Kidney (tissue), 14 donors: ENCODE data around the gene CAP1. TPM values are rescaled to one million over a fixed set of nuclear protein-coding genes. Genes with fewer than 3 reads are reported as not detected.

Source experiments
- DNase-seq, 5 donors: peaks; one replicate each; pipeline ENCODE4 v3.0.0-alpha.2; 2013 to 2020
- FAIRE-seq: peaks from 2 replicates; lab custom pipeline; 2012; peaks lifted over from hg19 to GRCh38; lab: Jason Lieb, UNC
- H3K27ac ChIP-seq, 2 donors: one replicate each; pipeline ENCODE4 v1.7.0; 2013; ENCODE audit warnings: low read depth in 2 of 2, low read length in 2 of 2, inconsistent platforms in 1 of 2
- H3K27me3 ChIP-seq: one replicate; pipeline ENCODE4 v1.7.1; 2013; ENCODE audit warnings: low read length, inconsistent platforms; ENCODE audit not compliant: control insufficient read depth, insufficient read depth
- H3K36me3 ChIP-seq, 3 donors: one replicate each; pipeline versions ENCODE4 v1.7.0 to v1.7.1; 2013; ENCODE audit warnings: low read length in 3 of 3, control low read depth in 1 of 3, inconsistent platforms in 1 of 3; ENCODE audit not compliant: insufficient read depth in 3 of 3, control insufficient read depth in 2 of 3
- H3K4me1 ChIP-seq, 3 donors: one replicate each; pipeline versions ENCODE4 v1.7.0 to v1.7.1; 2013; ENCODE audit warnings: low read length in 3 of 3, inconsistent platforms in 1 of 3, low read depth in 1 of 3; ENCODE audit not compliant: control insufficient read depth in 2 of 3, insufficient read depth in 2 of 3
- H3K4me3 ChIP-seq, 3 donors: one replicate each; pipeline versions ENCODE4 v1.7.0 to v1.8.1; 2013; ENCODE audit warnings: low read length in 3 of 3, control low read depth in 1 of 3, inconsistent platforms in 1 of 3
- H3K9ac ChIP-seq, 3 donors: one replicate each; pipeline versions ENCODE4 v1.7.0 to v1.7.1; 2013; ENCODE audit warnings: low read length in 3 of 3, control low read depth in 1 of 3, inconsistent platforms in 1 of 3
- H3K9me3 ChIP-seq, 3 donors: one replicate each; pipeline versions ENCODE4 v1.7.0 to v1.7.1; 2013; ENCODE audit warnings: low read length in 3 of 3, control low read depth in 1 of 3, inconsistent platforms in 1 of 3; ENCODE audit not compliant: control insufficient read depth in 2 of 3, insufficient read depth in 1 of 3
- intact Hi-C: fragments of 100-400 bp; cut with DNase I; formaldehyde crosslinking; loops from one replicate; pipeline ENCODE4 v1.11.1; 2022
- polyA plus RNA-seq: library from polyadenylated mRNA; stranded (reverse); fragments of 350-450 nt; fragmentation: Illumina TruSeq; extraction: RNeasy Lipid Tissue Mini Kit (QIAGEN cat#74804); gene quantifications from one replicate; pipeline ENCODE4 v1.2.3, GENCODE V29; 2014; ENCODE audit warnings: low read depth, low replicate concordance; ENCODE audit not compliant: insufficient read depth
- total RNA-seq: library from RNA; stranded (reverse); fragmentation: NEBNext Ultra II Directional; extraction: Animal tissue kit (Norgen Biotek cat#: 25700); gene quantifications from one replicate; pipeline ENCODE4 v1.2.1, GENCODE V29; 2021
- TF ChIP-seq, protein P1 (sequence below): IDR thresholded peaks from 3 replicates; pipeline ENCODE4 v1.5.1; 2012; ENCODE audit warnings: mild to moderate bottlenecking, moderate library complexity, borderline replicate concordance; ENCODE audit not compliant: insufficient read depth; ENCODE audit errors: extremely low read depth
- donor health status: control.
- donor health status: control.
- donor health status: control.
- donor health status: control.
- donor health status: control.
- donor health status: DM: yes; HTN: yes; CAD: no.
- donor health status: Normal renal cell carcinoma (clear cell type).

The CAP1 gene
- total and polyA plus RNA-seq, 2 donors from 2014 or later: 128 to 328 TPM

DNA sequence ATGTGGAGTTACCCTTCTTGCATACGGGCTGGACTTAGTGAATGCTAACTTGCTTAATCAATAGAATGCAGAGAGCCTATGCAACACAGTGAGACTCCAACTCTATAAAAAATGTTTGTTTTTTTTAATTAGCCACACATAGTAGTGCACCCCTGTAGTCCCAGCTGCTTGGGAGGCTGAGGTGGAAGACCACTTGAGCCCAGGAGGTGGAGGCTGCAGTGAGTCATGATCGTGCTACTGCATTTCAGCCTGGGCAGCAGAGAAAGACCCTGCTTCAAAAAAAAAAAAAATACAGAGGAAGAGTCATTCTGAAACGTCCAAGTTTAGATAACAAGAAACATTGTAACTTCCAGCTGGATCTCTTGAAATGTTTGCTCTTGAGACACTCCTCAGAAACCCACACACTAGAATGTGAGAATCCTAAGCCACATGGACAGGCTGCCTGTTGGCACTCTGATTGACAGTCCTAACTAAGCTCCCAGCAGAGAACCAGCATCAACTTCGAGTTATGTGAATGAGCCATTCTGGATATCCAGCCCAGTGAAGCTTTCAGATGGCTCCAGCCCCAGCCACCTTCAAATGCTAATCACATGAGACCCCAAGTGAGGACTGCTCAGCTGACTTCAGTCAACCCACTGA lies 20.0 kb upstream of the CAP1 start:
- H3K27ac ChIP-seq: no peak overlapping the region
- H3K9me3 ChIP-seq: peaks cover 0 to 5% (median 0%) of the 10 kb centered on the region in 3 donors
- no peaks in the 10 kb centered on the region for H3K27me3 ChIP-seq
- intact Hi-C loops: no loop called here
- H3K4me1 ChIP-seq: no peaks in the 10 kb centered on the region
- FAIRE-seq (no peak), DNase-seq (no peak)
- H3K9ac ChIP-seq: no peak overlapping the region
- TF ChIP-seq, protein P1, sequence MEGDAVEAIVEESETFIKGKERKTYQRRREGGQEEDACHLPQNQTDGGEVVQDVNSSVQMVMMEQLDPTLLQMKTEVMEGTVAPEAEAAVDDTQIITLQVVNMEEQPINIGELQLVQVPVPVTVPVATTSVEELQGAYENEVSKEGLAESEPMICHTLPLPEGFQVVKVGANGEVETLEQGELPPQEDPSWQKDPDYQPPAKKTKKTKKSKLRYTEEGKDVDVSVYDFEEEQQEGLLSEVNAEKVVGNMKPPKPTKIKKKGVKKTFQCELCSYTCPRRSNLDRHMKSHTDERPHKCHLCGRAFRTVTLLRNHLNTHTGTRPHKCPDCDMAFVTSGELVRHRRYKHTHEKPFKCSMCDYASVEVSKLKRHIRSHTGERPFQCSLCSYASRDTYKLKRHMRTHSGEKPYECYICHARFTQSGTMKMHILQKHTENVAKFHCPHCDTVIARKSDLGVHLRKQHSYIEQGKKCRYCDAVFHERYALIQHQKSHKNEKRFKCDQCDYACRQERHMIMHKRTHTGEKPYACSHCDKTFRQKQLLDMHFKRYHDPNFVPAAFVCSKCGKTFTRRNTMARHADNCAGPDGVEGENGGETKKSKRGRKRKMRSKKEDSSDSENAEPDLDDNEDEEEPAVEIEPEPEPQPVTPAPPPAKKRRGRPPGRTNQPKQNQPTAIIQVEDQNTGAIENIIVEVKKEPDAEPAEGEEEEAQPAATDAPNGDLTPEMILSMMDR: no peak
- no peak overlapping the region for H3K4me3 ChIP-seq
- no peaks in the 10 kb centered on the region for H3K36me3 ChIP-seq

DNA sequence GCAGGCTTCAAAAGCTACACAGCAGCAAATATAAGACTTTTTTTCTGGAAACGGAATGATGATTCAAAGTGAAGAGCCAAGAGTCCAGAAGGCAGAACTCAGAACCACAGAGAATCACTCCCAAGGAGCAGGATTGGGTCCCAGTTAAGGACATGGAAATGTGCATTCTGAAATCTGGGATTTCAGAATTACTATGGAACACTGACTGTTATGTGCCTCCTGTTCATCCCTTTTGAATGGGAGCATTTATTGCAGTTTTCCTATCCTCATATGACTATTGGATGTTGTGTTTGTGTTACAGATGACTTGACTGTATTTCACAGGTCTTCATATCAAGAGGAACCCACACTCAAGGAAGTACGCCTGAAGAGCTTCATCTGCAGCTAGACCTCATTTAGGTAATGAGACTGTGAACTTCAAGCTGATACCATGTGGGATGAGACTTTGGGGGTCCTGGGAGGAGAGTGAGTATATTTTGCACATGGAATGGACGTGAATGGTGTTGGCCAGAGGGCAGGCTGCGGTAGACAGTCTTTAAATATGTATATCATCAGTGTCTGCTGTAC lies 17.1 kb upstream of the CAP1 start:
- intact Hi-C loops: no loop called here
- Histone ChIP-seq H3K9me3 (peaks cover 0 to 10% (median 0%) of the 10 kb centered on the region in 3 donors), H3K27me3 (no peaks in the 10 kb centered on the region), H3K9ac (no peak overlapping the region), H3K36me3 (no peaks in the 10 kb centered on the region), H3K27ac (no peak overlapping the region), H3K4me3 (no peak overlapping the region), H3K4me1 (no peaks in the 10 kb centered on the region)
- FAIRE-seq (no peak), DNase-seq (no peak)
- TF ChIP-seq, protein P1: no peak

DNA sequence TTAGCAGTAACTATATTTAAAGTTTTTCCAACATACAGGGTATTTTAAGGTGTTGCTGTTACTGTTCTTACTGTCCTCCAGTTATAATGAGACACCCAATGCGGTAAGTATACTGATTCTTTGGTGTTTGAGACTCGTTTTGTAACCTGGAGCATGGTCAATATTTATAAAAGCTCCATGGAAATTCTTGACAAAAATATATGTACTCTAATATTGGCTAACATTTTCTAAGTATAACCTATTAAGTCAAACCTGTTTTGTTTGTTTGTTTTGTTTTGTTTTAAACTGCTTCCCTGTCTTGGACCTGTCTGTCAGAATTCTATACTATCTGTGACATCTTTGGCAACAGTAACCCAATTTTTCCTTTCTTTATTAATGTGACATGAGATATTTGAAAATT lies 15.9 kb upstream of the CAP1 start:
- Histone ChIP-seq H3K9me3 (peaks cover 0 to 10% (median 0%) of the 10 kb centered on the region in 3 donors), H3K27ac (no peak overlapping the region), H3K36me3 (no peaks in the 10 kb centered on the region), H3K9ac (no peak overlapping the region), H3K4me3 (no peak overlapping the region), H3K27me3 (no peaks in the 10 kb centered on the region), H3K4me1 (no peaks in the 10 kb centered on the region)
- TF ChIP-seq, protein P1: no peak
- no peak for DNase-seq
- intact Hi-C loops: no loop called here
- no peak for FAIRE-seq
